Neural cell (in vitro differentiated cells): Measurements from ENCODE around the gene CHKB. TPM values are rescaled to one million over a fixed set of nuclear protein-coding genes. Genes with fewer than 3 reads are reported as not detected.
A peak's percentile ranks its signal among the peaks of the same experiment; 100 is the strongest.

Source experiments
- H2AFZ ChIP-seq: fragments of 200-600, 300-800 bp; sonication (generic), shearing (Covaris generic); 2 replicates; pipeline ENCODE4 v1.6.0; 2014; ENCODE audit warnings: low read depth, mild to moderate bottlenecking, antibody characterized with exemption, low read length, moderate library complexity
- H3F3A ChIP-seq: fragments of 200-600 bp; shearing (Covaris generic); 2 replicates; pipeline ENCODE4 v1.6.1; 2016; ENCODE audit warnings: mild to moderate bottlenecking, moderate library complexity, mixed read lengths, antibody characterized with exemption, low read length; ENCODE audit not compliant: insufficient read depth, poor library complexity, severe bottlenecking
- H3K27ac ChIP-seq: fragments of 200-600, 300-800 bp; sonication (generic), shearing (Covaris generic); 2 replicates; pipeline ENCODE4 v1.5.1; 2014; ENCODE audit warnings: mild to moderate bottlenecking, low read length, moderate library complexity
- H3K27me3 ChIP-seq: fragments of 300-800, 200-600 bp; sonication (generic), shearing (Covaris generic); 2 replicates; pipeline ENCODE4 v1.6.0; 2014; ENCODE audit warnings: mild to moderate bottlenecking, low read depth, low read length, moderate library complexity; ENCODE audit not compliant: insufficient read depth
- H3K36me3 ChIP-seq: fragments of 300-800, 200-600 bp; sonication (generic), shearing (Covaris generic); 2 replicates; pipeline ENCODE4 v1.5.1; 2014; ENCODE audit warnings: mild to moderate bottlenecking, antibody characterized with exemption, low read length, moderate library complexity; ENCODE audit not compliant: insufficient read depth
- H3K4me2 ChIP-seq: fragments of 300-800, 200-600 bp; sonication (generic), shearing (Covaris generic); 2 replicates; pipeline ENCODE4 v1.6.0; 2014; ENCODE audit warnings: mild to moderate bottlenecking, low read length
- H3K4me3 ChIP-seq: fragments of 300-800, 200-600 bp; sonication (generic), shearing (Covaris generic); 2 replicates; pipeline ENCODE4 v1.5.1; 2014; ENCODE audit warnings: mild to moderate bottlenecking, low read length, moderate library complexity
- H3K79me2 ChIP-seq: fragments of 200-600 bp; shearing (Covaris generic); replicated peaks from 2 replicates; pipeline ENCODE4 v1.6.0; 2014; ENCODE audit warnings: mild to moderate bottlenecking, low read length, moderate library complexity; ENCODE audit not compliant: insufficient read depth
- H3K9ac ChIP-seq: fragments of 300-800, 200-600 bp; sonication (generic), shearing (Covaris generic); 2 replicates; pipeline ENCODE4 v1.6.1; 2016; ENCODE audit warnings: mild to moderate bottlenecking, low read length, mixed read lengths
- H3K9me2 ChIP-seq: fragments of 200-600 bp; shearing (Covaris generic); 2 replicates; pipeline ENCODE4 v1.6.1; 2016; ENCODE audit warnings: mild to moderate bottlenecking, low read length, mixed read lengths; ENCODE audit not compliant: insufficient read depth
- H3K9me3 ChIP-seq: fragments of 200-600, 300-800 bp; sonication (generic), shearing (Covaris generic); 2 replicates; pipeline ENCODE4 v1.6.1; 2016; ENCODE audit warnings: mild to moderate bottlenecking, mixed run types, low read length, moderate library complexity, mixed read lengths
- H4K20me1 ChIP-seq: fragments of 200-600 bp; shearing (Covaris generic); 2 replicates; pipeline ENCODE4 v1.6.1; 2016; ENCODE audit warnings: mild to moderate bottlenecking, mixed run types; ENCODE audit not compliant: insufficient read depth
- CTCF ChIP-seq: fragments of 450-650 bp; IDR thresholded peaks from 2 replicates; pipeline ENCODE4 v1.5.1; 2014; ENCODE audit warnings: antibody characterized with exemption, mild to moderate bottlenecking, moderate library complexity; ENCODE audit not compliant: poor library complexity, severe bottlenecking
- EP300 ChIP-seq: fragments of 450-650 bp; conservative IDR thresholded peaks from 2 replicates; pipeline ENCODE4 v1.6.1; 2014; ENCODE audit warnings: antibody characterized with exemption, mild to moderate bottlenecking, moderate library complexity; ENCODE audit not compliant: poor library complexity, severe bottlenecking
- EZH2 ChIP-seq: fragments of 200-600, 300-800 bp; shearing (Covaris generic), sonication (generic); IDR thresholded peaks from 2 replicates; pipeline ENCODE4 v1.6.1; 2014; ENCODE audit warnings: antibody characterized with exemption, low read length, borderline replicate concordance, mild to moderate bottlenecking; ENCODE audit not compliant: insufficient read depth, poor library complexity, severe bottlenecking
- MXI1 ChIP-seq: fragments of 450-650 bp; conservative IDR thresholded peaks from 2 replicates; pipeline ENCODE4 v1.6.1; 2014; ENCODE audit warnings: antibody characterized with exemption, mild to moderate bottlenecking; ENCODE audit not compliant: poor library complexity, severe bottlenecking
- POLR2AphosphoS5 ChIP-seq: IDR thresholded peaks from 2 replicates; pipeline ENCODE4 v1.6.1; 2012
- RAD21 ChIP-seq: fragments of 450-650 bp; conservative IDR thresholded peaks from 2 replicates; pipeline ENCODE4 v1.6.1; 2014; ENCODE audit warnings: antibody characterized with exemption, mild to moderate bottlenecking, moderate library complexity
- REST ChIP-seq: IDR thresholded peaks from 2 replicates; pipeline ENCODE4 v1.6.1; 2012; ENCODE audit warnings: borderline replicate concordance
- SMC3 ChIP-seq: fragments of 450-650 bp; conservative IDR thresholded peaks from 2 replicates; pipeline ENCODE4 v1.6.1; 2014; ENCODE audit warnings: antibody characterized with exemption, mild to moderate bottlenecking, moderate library complexity; ENCODE audit not compliant: poor library complexity
- TAF1 ChIP-seq: IDR thresholded peaks from 2 replicates; pipeline ENCODE4 v1.6.1; 2012; ENCODE audit warnings: low read depth
- polyA plus RNA-seq: library from polyadenylated mRNA; depleted of rRNA; stranded (reverse); fragments of >200 nt; gene quantifications from 2 replicates; pipeline ENCODE4 v1.2.3, GENCODE V29; 2014

The CHKB gene
- polyA plus RNA-seq, 1 donor from 2014 or later: 173 TPM

GRCh38 chr22:50603511-50604255 is 21.0 kb upstream of the CHKB start:
- Histone ChIP-seq H3K9me2 (no peaks in the 10 kb centered on the region), H4K20me1 (no peaks in the 10 kb centered on the region), H3K4me2 (no peak overlapping the region), H3K9me3 (no peaks in the 10 kb centered on the region), H3F3A (no peaks in the 10 kb centered on the region), H3K27ac (no peak overlapping the region), H3K27me3 (no peaks in the 10 kb centered on the region), H3K79me2 (no peaks in the 10 kb centered on the region), H3K9ac (no peak overlapping the region), H3K4me3 (no peak overlapping the region), H3K36me3 (peaks cover 5% of the 10 kb centered on the region), H2AFZ (no peak overlapping the region)
- no peak for TF ChIP-seq EP300
- no peak for TF ChIP-seq RAD21
- no peak for TF ChIP-seq POLR2AphosphoS5
- TF ChIP-seq MXI1: no peak
- no peak for TF ChIP-seq TAF1
- TF ChIP-seq CTCF: no peak
- no peak for TF ChIP-seq REST
- TF ChIP-seq EZH2: no peak
- TF ChIP-seq SMC3: no peak

GRCh38 chr22:50602338-50602700 is 19.7 kb upstream of the CHKB start:
- no peaks in the 10 kb centered on the region for H3K9me2 ChIP-seq
- peak overlapping the region; percentile 93 for H3K4me3 ChIP-seq
- no peaks in the 10 kb centered on the region for H3K36me3 ChIP-seq
- H3K9me3 ChIP-seq: no peaks in the 10 kb centered on the region
- H3K79me2 ChIP-seq: no peaks in the 10 kb centered on the region
- no peaks in the 10 kb centered on the region for H4K20me1 ChIP-seq
- no peaks in the 10 kb centered on the region for H3K27me3 ChIP-seq
- peak overlapping the region; percentile 89 for H3K9ac ChIP-seq
- no peak overlapping the region for H2AFZ ChIP-seq
- TF ChIP-seq CTCF (no peak), TAF1 (no peak), RAD21 (no peak), EP300 (no peak), POLR2AphosphoS5 (no peak), MXI1 (no peak), SMC3 (no peak), REST (no peak), EZH2 (no peak)
- no peaks in the 10 kb centered on the region for H3F3A ChIP-seq
- H3K4me2 ChIP-seq: no peak overlapping the region
- no peak overlapping the region for H3K27ac ChIP-seq
